Colonic mucosa (tissue), 4 donors: Measurements from ENCODE around the gene GNG7. TPM values are rescaled to one million over a fixed set of nuclear protein-coding genes. Genes with fewer than 3 reads are reported as not detected.

Experiments
- DNase-seq: peaks from one replicate; pipeline ENCODE4 v3.0.0-alpha.2; 2020
- H3K27ac ChIP-seq: fragments of 200-600 bp; one replicate; pipeline ENCODE4 v1.8.0; 2021
- H3K27me3 ChIP-seq: fragments of 200-600 bp; one replicate; pipeline ENCODE4 v1.8.0; 2021
- H3K36me3 ChIP-seq: fragments of 200-600 bp; one replicate; pipeline ENCODE4 v1.8.0; 2021
- H3K4me1 ChIP-seq: fragments of 200-600 bp; one replicate; pipeline ENCODE4 v1.8.0; 2021; ENCODE audit warnings: mild to moderate bottlenecking
- H3K4me3 ChIP-seq: fragments of 200-600 bp; one replicate; pipeline ENCODE4 v1.8.0; 2021
- H3K9ac ChIP-seq, 2 donors: one replicate each; pipeline ENCODE4 v1.7.0; 2013; ENCODE audit warnings: control low read depth in 2 of 2, low read depth in 2 of 2, low read length in 2 of 2
- H3K9me3 ChIP-seq: fragments of 200-600 bp; one replicate; pipeline ENCODE4 v1.8.0; 2021
- CTCF ChIP-seq: fragments of 200-600 bp; IDR thresholded peaks from one replicate; pipeline ENCODE4 v1.8.0; 2022; ENCODE audit warnings: antibody characterized with exemption, mild to moderate bottlenecking
- intact Hi-C: fragments of 100-400 bp; cut with DNase I; formaldehyde crosslinking; loops from one replicate; pipeline ENCODE4 v1.14.1; 2022
- total RNA-seq, 2 donors: library from RNA; stranded (reverse); fragmentation: NEBNext Ultra II Directional in 1 of 2; extraction: Animal tissue kit (Norgen Biotek cat#: 25700) in 1 of 2; gene quantifications; one replicate each; pipeline ENCODE4 v1.2.1, GENCODE V29; 2021
- donor health status: healthy.
- donor health status: DM: no; HTN: no; CAD: no.
- donor health status: DM: no; HTN: no; CAD: no.

Gene GNG7
- total RNA-seq, 2 donors from 2014 or later: 1.5 to 3.2 TPM

- DNase-seq: no peak
- H3K27ac ChIP-seq: no peak overlapping the region
- intact Hi-C loops: no loop called here
- no peaks in the 10 kb centered on the region for H3K27me3 ChIP-seq
- no peak for TF ChIP-seq CTCF
- H3K36me3 ChIP-seq: no peaks in the 10 kb centered on the region
- H3K4me1 ChIP-seq: no peaks in the 10 kb centered on the region
- H3K4me3 ChIP-seq: no peak overlapping the region
- no peak overlapping the region for H3K9ac ChIP-seq
- no peaks in the 10 kb centered on the region for H3K9me3 ChIP-seq
Measured at GRCh38 chr19:2482354-2483038, 220.0 kb downstream of the GNG7 start.

- intact Hi-C loops: no loop called here
- TF ChIP-seq CTCF: no peak
- no peak for DNase-seq
- Histone ChIP-seq H3K4me1 (no peaks in the 10 kb centered on the region), H3K9me3 (no peaks in the 10 kb centered on the region), H3K36me3 (no peaks in the 10 kb centered on the region), H3K27ac (no peak overlapping the region), H3K4me3 (no peak overlapping the region), H3K27me3 (no peaks in the 10 kb centered on the region), H3K9ac (no peak overlapping the region)
Measured at GRCh38 chr19:2481466-2481865, 221.0 kb downstream of the GNG7 start.

- no peaks in the 10 kb centered on the region for H3K36me3 ChIP-seq
- no peaks in the 10 kb centered on the region for H3K9me3 ChIP-seq
- no peak for TF ChIP-seq CTCF
- DNase-seq: no peak
- peak overlapping the region; percentile 54 to 87 for H3K9ac ChIP-seq
- intact Hi-C loops: loop anchor here (5.0 kb wide), 1 partner anchor 63 kb away; no protein-coding TSS in a partner anchor
- H3K4me1 ChIP-seq: no peaks in the 10 kb centered on the region
- no peak overlapping the region for H3K27ac ChIP-seq
- peak overlapping the region; percentile 73 for H3K4me3 ChIP-seq
- no peaks in the 10 kb centered on the region for H3K27me3 ChIP-seq
Measured at GRCh38 chr19:2479556-2480194, 222.8 kb downstream of the GNG7 start.

GRCh38 chr19:2478756-2479555 is 223.5 kb downstream of the GNG7 start:
- H3K9ac ChIP-seq: peak overlapping the region; percentile 54 to 87
- H3K9me3 ChIP-seq: no peaks in the 10 kb centered on the region
- no peaks in the 10 kb centered on the region for H3K4me1 ChIP-seq
- intact Hi-C loops: loop anchor here (5.0 kb wide), 1 partner anchor 63 kb away; no protein-coding TSS in a partner anchor
- peak; percentile 80 for DNase-seq
- H3K4me3 ChIP-seq: peak overlapping the region; percentile 73
- no peaks in the 10 kb centered on the region for H3K27me3 ChIP-seq
- H3K36me3 ChIP-seq: no peaks in the 10 kb centered on the region
- no peak for TF ChIP-seq CTCF
- peak overlapping the region; percentile 88 for H3K27ac ChIP-seq

GRCh38 chr19:2478278-2478755 is 224.2 kb downstream of the GNG7 start:
- no peak for TF ChIP-seq CTCF
- Histone ChIP-seq H3K36me3 (no peaks in the 10 kb centered on the region), H3K4me3 (peak overlapping the region; percentile 73), H3K27ac (peak overlapping the region; percentile 88), H3K9me3 (no peaks in the 10 kb centered on the region), H3K9ac (peak overlapping the region; percentile 54 to 87), H3K4me1 (no peaks in the 10 kb centered on the region), H3K27me3 (no peaks in the 10 kb centered on the region)
- DNase-seq: peak; percentile 81
- intact Hi-C loops: loop anchor here (5.0 kb wide), 1 partner anchor 64 kb away; no protein-coding TSS in a partner anchor
